OCI-LY7 (cell line): Measurements from ENCODE around the gene RNF208. TPM values are rescaled to one million over a fixed set of nuclear protein-coding genes. Genes with fewer than 3 reads are reported as not detected.

ENCODE experiments used
- BruUV-seq: library from RNA; stranded (reverse); fragments of 400-500 nt; replicated peaks from 2 replicates; lab custom pipeline; 2021; lab: Mats Ljungman, UMichigan
- CTCF ChIA-PET: fragments of 300-600 bp; sonication (Branson Sonifier 250); formaldehyde crosslinking; loops from one replicate; lab custom pipeline; 2022; ENCODE audit warnings: antibody characterized with exemption; ENCODE audit not compliant: unreplicated experiment; lab: Charles Lee
- POLR2A ChIA-PET: fragments of 300-600 bp; sonication (Branson Sonifier 250); formaldehyde crosslinking; loops from one replicate; lab custom pipeline; 2022; ENCODE audit warnings: antibody characterized with exemption; lab: Charles Lee
- DNase-seq: peaks from one replicate; pipeline ENCODE4 v3.0.0-alpha.2; 2015; ENCODE audit warnings: low spot score
- H2AFZ ChIP-seq: fragments of 200-600 bp; sonication (generic), shearing (Covaris generic); 2 replicates; pipeline ENCODE4 v1.6.1; 2014; ENCODE audit warnings: mild to moderate bottlenecking, antibody characterized with exemption, low read length, moderate library complexity
- H3K27ac ChIP-seq: fragments of 200-600 bp; sonication (generic); 2 replicates; pipeline ENCODE4 v1.5.1; 2014; ENCODE audit warnings: mixed run types, low read depth, mild to moderate bottlenecking, moderate library complexity, low read length, inconsistent platforms; ENCODE audit not compliant: poor library complexity, severe bottlenecking
- H3K36me3 ChIP-seq: fragments of 200-600 bp; sonication (generic); 2 replicates; pipeline ENCODE4 v1.6.1; 2014; ENCODE audit warnings: mild to moderate bottlenecking, antibody characterized with exemption, low read length, moderate library complexity, mixed read lengths; ENCODE audit not compliant: insufficient read depth
- H3K4me1 ChIP-seq: fragments of 200-600 bp; sonication (generic); 2 replicates; pipeline ENCODE4 v1.5.1; 2014; ENCODE audit warnings: mild to moderate bottlenecking, low read length; ENCODE audit not compliant: insufficient read depth, poor library complexity, severe bottlenecking
- H3K4me2 ChIP-seq: fragments of 200-600 bp; sonication (generic); 2 replicates; pipeline ENCODE4 v1.6.1; 2014; ENCODE audit warnings: mild to moderate bottlenecking, low read length
- H3K4me3 ChIP-seq: fragments of 200-600 bp; sonication (generic); 2 replicates; pipeline ENCODE4 v1.5.1; 2014; ENCODE audit warnings: mild to moderate bottlenecking, low read depth, low read length; ENCODE audit not compliant: poor library complexity, severe bottlenecking
- H3K79me2 ChIP-seq: fragments of 200-600 bp; sonication (generic); 2 replicates; pipeline ENCODE4 v1.6.1; 2016; ENCODE audit warnings: low read depth, mild to moderate bottlenecking, low read length, moderate library complexity, mixed read lengths; ENCODE audit not compliant: insufficient read depth
- H3K9me2 ChIP-seq: fragments of 200-600 bp; sonication (generic); 2 replicates; pipeline ENCODE4 v1.6.1; 2016; ENCODE audit warnings: mild to moderate bottlenecking, low read length, mixed read lengths; ENCODE audit not compliant: insufficient read depth
- H3K9me3 ChIP-seq: fragments of 200-600 bp; sonication (generic); 2 replicates; pipeline ENCODE4 v1.6.1; 2014; ENCODE audit warnings: mild to moderate bottlenecking, mixed run types, low read length, mixed read lengths
- H4K20me1 ChIP-seq: fragments of 200-600 bp; sonication (generic); 2 replicates; pipeline ENCODE4 v1.6.1; 2014; ENCODE audit warnings: mild to moderate bottlenecking, antibody characterized with exemption, low read length, moderate library complexity, mixed read lengths; ENCODE audit not compliant: insufficient read depth
- CTCF ChIP-seq: fragments of 200-600 bp; sonication (generic); conservative IDR thresholded peaks from 2 replicates; pipeline ENCODE4 v1.5.1; 2014; ENCODE audit warnings: mild to moderate bottlenecking, antibody characterized with exemption, low read length, moderate library complexity, mixed read lengths
- EZH2phosphoT487 ChIP-seq: fragments of 200-600 bp; sonication (generic); IDR thresholded peaks from 2 replicates; pipeline ENCODE4 v1.6.1; 2018; ENCODE audit warnings: low read depth, borderline replicate concordance, mild to moderate bottlenecking, mixed run types, antibody characterized with exemption, low read length, moderate library complexity, mixed read lengths
- intact Hi-C: fragments of 100-400 bp; cut with micrococcal nuclease; formaldehyde crosslinking; loops from one replicate; pipeline ENCODE4 v1.10.0; 2022; ENCODE audit not compliant: unreplicated experiment
- total RNA-seq, 2 experiments: library from RNA; depleted of rRNA in 1 of 2; stranded (reverse); fragments of >200 nt in 1 of 2; shearing (Covaris generic) in 1 of 2; gene quantifications; 2 replicates each; pipeline ENCODE4 v1.2.3, GENCODE V29; 2014 to 2022

RNF208 gene
- total RNA-seq, 2 experiments from 2014 or later: 0.47 to 5.5 TPM

GRCh38 chr9:137192859-137193258 lies 29.2 kb downstream of the RNF208 start:
- BruUV-seq: no TSS peak
- intact Hi-C loops: no loop called here
- Histone ChIP-seq H3K79me2 (peaks cover 16% of the 10 kb centered on the region), H2AFZ (no peak overlapping the region), H3K4me3 (no peak overlapping the region), H3K36me3 (peaks cover 20% of the 10 kb centered on the region; the same call in 1 of the 2 replicates), H3K9me3 (no peaks in the 10 kb centered on the region), H3K9me2 (no peaks in the 10 kb centered on the region), H3K4me1 (peaks cover 12% of the 10 kb centered on the region), H3K4me2 (no peak overlapping the region), H4K20me1 (no peaks in the 10 kb centered on the region), H3K27ac (no peak overlapping the region)
- TF ChIP-seq EZH2phosphoT487 (no peak), CTCF (no peak)
- DNase-seq: no peak
- ChIA-PET POLR2A (no interaction called here), CTCF (interaction anchor here (0.5 to 0.7 kb wide), 4 partner anchors 11 to 66 kb away, joined by 3 to 4 read pairs (median 3); no protein-coding TSS in a partner anchor)

DNA sequence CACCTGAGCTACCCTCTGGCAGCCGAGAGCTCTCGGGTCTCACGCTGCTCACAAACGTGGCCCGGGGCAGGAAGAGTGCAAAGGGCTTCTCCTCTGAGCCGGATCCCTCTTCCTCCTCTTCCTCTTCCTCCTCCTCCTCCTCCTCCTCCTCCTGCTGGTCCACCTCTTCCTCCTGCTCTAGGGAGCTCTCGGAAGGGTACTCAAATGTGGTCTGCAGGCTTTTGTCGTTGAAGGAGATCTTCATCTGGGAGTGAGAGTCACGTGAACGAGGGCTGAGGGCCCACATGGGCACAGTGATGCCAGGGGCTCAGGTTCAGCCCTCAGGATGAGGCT lies 29.6 kb downstream of the RNF208 start:
- TF ChIP-seq CTCF (no peak), EZH2phosphoT487 (no peak)
- no peak for DNase-seq
- CTCF ChIA-PET: interaction anchor here (0.6 to 0.7 kb wide), 2 partner anchors 16 to 65 kb away, joined by 3 read pairs; no protein-coding TSS in a partner anchor
- Histone ChIP-seq H3K9me2 (no peaks in the 10 kb centered on the region), H3K79me2 (peaks cover 20% of the 10 kb centered on the region), H3K36me3 (peaks cover 20% of the 10 kb centered on the region; the same call in 1 of the 2 replicates), H3K4me2 (no peak overlapping the region), H4K20me1 (peaks cover 2% of the 10 kb centered on the region; the same call in 1 of the 2 replicates), H3K27ac (no peak overlapping the region), H3K4me3 (no peak overlapping the region), H2AFZ (no peak overlapping the region), H3K4me1 (peaks cover 15% of the 10 kb centered on the region), H3K9me3 (no peaks in the 10 kb centered on the region)
- POLR2A ChIA-PET: no interaction called here
- intact Hi-C loops: no loop called here
- BruUV-seq: no TSS peak

DNA sequence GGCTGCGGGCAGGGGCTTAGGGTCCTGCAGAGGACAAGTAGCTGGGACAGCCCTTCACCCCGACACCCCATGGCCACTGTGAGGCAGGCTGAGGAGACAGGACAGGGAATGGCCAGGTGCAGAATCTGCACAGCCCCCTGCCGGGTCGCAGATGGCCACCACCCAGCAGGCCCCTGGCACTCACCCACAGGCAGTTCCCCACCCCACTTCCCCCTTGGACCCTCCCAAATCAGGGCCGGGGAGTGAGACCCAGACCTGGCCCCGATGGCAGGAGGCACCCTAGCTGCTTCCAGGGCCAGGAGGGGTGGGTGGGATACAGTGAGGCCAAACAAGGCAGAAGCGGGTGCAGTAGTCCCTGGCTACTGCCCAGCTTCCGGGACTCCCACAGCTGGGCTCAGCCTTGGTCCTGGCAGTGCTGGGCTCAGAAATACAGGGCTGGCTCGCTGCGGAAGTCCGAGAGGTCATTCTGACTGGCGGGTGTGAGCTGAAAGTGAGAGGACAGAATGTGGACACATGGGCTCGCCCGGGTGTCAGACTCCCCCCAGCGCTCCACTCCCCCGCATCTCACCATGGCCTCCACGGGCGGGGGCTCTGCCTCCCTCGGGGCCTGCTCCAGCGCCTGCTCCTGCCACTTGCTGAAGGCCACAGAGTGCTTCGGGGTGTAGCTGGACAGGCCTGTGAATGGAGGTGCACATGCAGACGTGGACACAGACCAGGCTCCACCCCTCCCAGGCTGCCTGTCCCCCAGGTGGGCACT lies 30.2 kb downstream of the RNF208 start:
- no peak overlapping the region for H3K27ac ChIP-seq
- H2AFZ ChIP-seq: no peak overlapping the region
- H3K9me3 ChIP-seq: no peaks in the 10 kb centered on the region
- no peak overlapping the region for H3K4me2 ChIP-seq
- DNase-seq: no peak
- no peaks in the 10 kb centered on the region for H3K9me2 ChIP-seq
- no TSS peak for BruUV-seq
- intact Hi-C loops: no loop called here
- ChIA-PET POLR2A (no interaction called here), CTCF (interaction anchor here (0.6 to 0.7 kb wide), 2 partner anchors 15 kb away, joined by 3 to 6 read pairs; no protein-coding TSS in a partner anchor)
- peaks cover 20% of the 10 kb centered on the region; the same call in 1 of the 2 replicates for H3K36me3 ChIP-seq
- peaks cover 26% of the 10 kb centered on the region for H3K79me2 ChIP-seq
- H3K4me1 ChIP-seq: peaks cover 20% of the 10 kb centered on the region
- H3K4me3 ChIP-seq: no peak overlapping the region
- H4K20me1 ChIP-seq: peaks cover 6% of the 10 kb centered on the region; the same call in 1 of the 2 replicates
- TF ChIP-seq EZH2phosphoT487 (no peak), CTCF (no peak)
